Measurements from ENCODE around the gene THG1L.

Gene THG1L

DNA sequence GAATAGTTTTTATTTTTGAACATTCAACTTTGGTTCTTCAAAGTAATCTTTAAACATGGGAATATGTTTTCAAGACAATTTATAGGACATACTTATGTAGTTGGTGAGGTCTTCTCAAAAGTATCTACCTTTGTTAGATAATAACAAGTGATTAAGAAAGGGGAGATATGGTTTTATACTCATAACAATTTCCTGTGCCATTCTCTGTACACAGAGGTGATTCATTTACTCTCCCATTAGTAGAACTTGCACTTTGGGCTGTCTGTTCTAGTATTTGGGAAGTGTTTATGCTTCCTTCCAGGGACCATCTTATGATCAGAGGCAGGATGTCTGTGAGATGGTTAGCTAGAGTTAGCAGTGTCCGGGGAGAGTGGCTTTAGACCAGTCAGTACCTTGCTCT, 27.5 kb downstream of the THG1L start:
- DNase-seq (ENCODE audit: low spot score), result no peak

DNA sequence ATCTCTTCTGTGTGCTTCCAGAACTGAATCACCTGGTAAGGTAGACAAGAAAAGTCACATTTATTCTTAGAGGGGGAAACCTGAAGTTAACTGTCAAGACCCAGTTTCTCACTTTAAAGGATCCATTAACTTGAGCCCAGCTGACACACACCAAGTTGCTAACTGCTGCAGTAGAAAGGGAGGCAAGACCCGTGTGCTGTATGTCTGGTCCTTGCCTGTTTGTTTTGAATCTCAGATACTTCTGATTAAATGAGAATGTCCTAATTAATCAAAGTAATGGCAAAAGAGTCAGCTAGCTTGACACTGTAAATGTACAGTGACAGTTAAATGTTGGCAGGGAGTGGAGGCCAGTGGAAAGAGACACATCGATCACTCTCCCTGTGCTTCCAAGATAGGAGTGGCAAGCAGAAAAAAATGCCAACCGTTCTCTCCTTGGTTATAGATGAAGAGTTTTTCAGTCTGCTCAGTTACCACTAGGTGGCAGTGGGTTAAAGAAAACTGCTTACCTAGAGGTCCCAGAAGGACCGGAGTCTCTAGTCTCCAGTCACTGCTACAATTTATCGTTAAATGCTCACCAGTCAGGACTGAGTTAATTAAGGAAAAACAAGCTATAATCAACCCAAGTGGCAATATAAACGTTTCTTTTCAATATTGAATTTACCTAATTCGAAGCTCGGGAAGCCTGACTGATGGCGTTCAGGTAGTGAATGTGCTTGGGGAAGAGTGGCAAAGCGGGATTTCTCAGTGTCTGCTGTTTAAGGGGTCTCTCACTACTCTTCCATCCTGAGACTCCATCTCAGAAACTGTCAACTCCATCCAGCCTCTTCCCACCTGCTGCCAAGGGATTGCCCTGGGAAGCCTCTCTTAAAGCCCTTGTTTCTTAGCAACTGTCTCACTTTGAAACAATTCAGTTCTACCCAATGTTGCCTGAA, 30.7 kb downstream of the THG1L start:
- DNase-seq (ENCODE audit: low spot score), result peak; percentile 77

DNA sequence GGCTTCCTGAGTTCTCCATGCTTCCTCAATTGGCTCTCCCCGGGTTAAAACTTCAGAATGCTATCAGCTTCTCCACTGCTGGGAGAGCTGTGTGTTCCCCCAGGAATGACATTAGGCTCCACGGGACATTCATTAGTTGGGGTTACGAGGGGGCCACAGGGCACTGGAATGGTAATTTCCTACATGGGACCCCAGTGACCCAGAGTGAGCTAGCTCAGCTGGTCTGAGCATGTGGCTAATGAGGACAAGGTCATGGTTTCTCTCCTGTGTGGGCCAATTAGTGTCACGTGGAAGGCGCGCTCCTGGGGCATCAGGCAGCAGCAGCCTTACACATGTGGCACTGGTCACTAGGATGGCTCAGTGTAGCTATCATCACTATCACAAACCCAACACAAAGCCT, 33.3 kb downstream of the THG1L start:
- DNase-seq (ENCODE audit: low spot score), result no peak

DNA sequence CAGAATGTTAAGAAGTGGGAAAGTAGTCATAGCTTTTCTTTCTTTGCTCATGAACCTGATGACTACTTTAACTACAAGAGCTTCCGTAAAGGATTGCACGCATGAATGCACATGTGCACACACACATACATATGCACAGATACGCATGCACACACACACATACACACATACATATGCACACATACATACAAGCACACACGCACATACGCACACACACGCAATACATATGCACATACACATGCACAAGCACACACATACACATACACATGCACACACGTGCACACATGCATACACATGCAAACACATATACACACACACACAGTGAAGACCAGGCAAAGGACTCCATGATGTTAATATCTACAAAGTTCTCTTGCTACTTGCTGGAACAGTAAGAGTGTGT, 35.2 kb downstream of the THG1L start:
- DNase-seq (ENCODE audit: low spot score), result no peak

DNA sequence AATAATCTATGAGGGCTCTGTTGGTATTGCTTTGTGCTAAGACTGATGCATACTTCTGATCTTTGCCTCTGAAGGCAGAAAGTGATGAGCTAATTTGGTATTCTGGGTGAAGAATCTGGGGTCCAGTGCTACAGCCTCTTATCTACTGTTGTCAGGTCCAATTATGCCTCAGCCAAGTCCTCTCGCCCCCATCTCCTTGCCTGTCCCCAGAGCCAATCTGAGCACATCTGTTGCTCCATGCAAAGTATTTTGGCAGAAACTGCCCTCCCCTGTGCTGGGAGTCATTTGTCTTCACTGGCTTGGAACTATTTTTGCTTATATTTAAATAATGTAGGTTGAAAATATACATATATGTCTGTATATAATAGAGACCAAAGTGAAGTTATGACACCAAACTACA, 35.7 kb downstream of the THG1L start:
- no peak for DNase-seq (ENCODE audit: low spot score)

DNA sequence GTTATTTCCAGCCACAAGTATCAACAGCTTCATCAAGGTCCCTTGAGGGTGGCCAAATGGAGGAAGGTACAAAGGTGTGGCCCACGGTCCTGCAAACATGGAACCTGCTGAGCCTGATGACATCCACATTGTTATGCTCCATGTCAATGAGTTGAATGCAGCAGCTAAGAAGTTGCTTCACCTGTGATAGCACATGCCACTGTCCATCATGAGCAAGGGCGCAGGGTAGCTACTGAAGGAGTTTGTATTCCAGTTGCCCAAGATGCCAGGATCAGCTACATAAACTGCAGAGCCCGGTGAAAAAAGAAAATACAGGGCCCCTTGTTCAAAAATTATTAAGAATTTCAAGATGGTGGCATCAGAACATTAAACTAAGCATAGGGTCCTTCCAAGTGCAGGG, 36.5 kb downstream of the THG1L start:
- no peak for DNase-seq (ENCODE audit: low spot score)

DNA sequence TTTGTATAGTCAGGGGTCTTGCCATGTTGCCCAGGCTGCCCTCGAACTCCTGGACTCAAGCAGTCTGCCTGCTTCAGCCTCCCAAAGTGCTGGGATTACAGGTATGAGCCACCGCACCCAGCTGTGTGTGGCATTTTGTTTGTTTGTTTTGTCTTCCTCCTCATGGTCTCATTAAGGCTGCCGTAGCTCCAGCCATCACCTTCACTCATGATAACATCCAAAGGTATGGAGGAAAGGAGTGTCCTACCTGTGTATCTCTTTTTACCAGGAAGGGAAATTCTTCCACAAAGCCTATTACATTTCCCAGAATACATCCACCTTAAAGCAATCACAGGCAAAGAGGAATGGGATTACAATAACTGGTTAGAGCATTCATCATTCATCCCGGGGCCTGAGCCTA, 39.4 kb downstream of the THG1L start:
- no peak for DNase-seq (ENCODE audit: low spot score)

DNA sequence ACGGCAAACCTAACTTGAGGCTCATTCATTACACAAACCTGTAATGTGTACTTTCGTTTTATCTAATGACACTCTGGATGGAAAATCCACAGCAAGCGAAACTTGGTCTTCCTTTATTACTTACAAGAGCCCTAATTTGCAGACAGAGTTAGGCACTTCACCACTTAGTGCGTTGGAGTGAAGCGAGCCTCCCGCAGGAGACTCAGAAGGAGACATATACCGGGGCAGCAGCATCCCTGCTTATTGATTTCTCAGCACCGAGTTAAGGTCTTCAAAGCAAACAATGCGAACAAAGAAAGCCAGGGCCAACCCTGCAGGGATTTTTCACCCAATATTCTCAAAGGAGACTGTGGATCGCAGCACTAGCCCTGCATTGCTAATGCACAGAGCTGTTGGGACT, 40.9 kb downstream of the THG1L start:
- DNase-seq (ENCODE audit: low spot score), result no peak

DNA sequence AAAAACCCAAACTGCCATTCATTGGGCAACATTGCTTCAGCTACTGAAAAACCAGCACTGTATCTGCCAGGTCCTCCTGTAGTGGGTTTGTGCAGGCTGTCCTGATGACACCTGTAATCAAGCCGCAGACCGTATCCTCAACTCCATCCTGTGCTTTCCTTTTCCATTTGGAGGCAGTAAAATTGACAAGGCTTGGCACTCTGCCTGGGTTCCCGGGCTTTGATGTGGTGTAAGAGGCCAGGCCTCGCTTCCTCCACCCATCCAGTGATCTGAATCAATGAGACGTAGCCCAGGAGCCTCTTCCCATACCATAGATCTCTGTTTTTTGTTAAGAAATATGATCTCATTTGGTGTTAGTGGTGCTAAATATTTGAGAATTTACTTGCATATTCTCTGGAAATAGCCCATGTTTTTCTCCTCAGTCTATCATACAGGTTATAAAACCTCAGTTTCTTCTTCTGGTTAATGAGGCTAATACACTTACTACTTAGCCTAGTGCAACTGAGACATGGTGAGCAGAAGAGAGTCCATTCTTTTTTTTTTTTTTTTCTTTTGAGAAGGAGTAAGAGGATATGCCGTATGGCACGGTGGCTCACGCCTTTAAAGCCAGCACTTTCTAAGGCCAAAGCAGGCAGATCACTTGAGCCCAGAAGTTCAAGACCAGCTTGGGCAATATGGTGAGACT, 47.0 kb downstream of the THG1L start:
- DNase-seq (ENCODE audit: low spot score), result peak; percentile 5

DNA sequence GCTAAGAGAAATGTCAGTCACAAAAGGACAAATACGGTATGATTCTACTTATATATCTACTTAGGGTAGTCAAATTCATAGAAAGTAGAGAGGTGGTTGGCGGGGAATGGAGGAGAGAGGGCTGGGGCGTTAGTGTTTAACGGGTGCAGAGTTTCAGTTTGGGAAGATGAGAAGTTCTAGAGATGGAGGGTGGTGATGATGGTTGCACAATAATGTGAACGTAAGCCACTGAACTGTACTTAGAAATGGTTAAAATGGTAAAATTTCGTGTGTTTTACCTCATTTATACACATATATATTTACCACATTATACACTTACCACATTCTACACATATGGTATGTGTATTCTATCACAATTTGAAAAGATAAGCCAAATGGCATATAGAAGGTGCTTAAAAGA, 48.0 kb downstream of the THG1L start:
- no peak for DNase-seq (ENCODE audit: low spot score)

DNA sequence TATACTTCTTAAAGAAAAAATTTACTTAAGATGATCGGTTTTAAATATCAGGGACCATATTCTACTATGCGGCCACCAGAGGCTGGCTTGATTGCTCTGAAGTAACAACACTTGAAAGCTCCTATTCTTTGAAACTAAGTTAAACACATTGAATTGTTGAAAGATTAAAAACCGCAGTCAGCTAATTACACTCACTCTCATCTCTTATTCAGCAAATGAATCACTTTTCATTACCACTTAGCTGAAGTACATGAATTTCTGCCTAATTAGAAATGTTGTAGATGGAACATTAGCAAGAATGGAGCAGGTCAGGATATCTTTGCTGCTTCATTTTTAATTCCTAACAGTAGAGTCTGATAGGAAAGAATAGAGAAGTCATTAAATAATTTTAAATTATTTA, 54.6 kb downstream of the THG1L start:
- no peak for DNase-seq (ENCODE audit: low spot score)

Data from AG08395 (cell line).